NCI-H1436 treated with DMSO at 0.1 percent for 48 hours (cell line): Measurements from ENCODE around the gene GALNT10.

ENCODE experiments used
- DNase-seq: peaks from one replicate; lab custom pipeline; 2025; lab: John Stamatoyannopoulos, UW

GALNT10 gene

DNA sequence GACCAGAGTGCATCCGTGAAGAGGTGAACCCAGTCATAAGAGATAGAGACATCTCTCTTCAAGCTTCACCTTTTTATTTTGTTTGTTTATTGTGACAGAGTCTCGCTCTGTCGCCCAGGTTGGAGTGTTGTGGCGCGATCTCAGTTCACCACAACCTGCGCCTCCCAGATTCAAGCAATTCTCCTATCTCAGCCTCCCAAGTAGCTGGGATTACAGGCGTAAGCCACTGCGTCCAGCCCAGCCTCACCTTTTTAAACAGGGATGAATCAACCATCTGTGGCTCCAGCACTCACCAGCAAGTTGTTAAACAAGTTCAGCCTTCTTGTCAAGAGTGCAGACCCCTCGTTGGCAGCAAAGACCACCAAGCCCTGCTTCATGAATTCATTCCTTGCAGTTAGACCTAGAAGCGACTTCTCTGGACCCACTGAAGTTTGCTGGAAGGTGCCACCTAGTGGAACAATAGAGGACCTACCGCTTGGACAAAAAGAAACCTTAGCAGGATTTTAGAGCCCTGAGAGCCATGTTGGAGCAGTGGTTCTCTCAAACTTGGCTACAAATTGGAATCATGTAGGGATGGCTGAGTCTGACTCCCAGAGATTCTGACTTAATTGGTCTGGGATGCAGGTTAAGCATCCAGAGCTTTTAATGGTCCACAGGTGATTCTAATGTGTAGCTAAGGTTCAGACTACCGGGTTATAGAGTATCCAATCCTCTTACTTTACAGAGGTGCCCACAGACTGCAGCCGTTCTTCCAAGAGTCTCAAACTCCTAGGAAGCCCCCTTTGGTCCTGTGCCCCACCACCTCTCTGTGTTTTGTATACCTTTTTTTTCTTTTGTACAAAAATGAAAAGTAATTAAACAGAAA lies 10.5 kb upstream of the GALNT10 start:
- no peak for DNase-seq

DNA sequence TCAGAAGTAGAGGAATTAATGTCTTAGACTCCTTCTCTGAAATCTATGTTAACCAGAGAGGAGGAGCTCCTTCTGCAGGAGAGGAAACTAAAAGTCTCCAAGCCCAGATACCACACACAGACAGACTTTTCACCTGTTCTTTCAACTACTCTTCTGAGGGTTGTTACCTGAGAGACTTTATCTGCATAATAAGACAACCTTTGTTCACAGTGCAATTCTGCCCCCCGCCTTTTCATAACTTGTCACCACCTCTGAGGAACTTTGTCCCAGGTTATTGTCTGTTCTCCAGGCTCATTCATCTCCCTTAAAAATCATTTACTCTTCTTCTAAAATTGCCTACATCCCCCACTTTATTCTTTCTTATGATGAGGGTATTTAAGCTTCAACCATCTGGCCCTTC lies 9.4 kb upstream of the GALNT10 start:
- DNase-seq, result no peak

DNA sequence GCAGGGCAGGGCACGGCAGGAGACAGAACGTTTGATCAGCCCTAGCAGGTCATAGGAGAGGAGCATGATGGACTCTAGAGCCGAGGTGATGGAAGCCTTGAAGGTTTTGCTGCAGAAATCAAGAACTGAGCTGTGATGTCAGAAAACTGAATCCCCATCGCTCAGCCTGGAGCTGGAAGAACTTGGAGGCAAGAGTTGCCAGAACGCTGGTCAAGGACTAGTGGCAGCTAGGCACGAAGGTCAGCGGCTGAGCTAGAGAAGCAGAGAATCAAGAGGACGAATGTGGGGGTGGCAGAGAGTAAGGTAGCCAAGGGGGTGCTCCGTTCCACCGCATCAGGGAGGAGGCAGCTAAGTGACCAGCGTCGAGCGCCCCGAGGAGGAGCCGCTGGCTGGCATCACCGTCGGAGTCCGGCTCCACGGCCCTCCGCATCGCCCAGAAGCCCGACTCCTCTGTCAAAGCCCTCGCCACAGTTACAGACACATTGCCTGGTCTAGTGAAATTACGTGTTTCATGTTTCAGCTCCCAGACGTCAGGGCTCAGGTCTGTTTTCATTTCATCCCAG lies 1.2 kb upstream of the GALNT10 start:
- no peak for DNase-seq

DNA sequence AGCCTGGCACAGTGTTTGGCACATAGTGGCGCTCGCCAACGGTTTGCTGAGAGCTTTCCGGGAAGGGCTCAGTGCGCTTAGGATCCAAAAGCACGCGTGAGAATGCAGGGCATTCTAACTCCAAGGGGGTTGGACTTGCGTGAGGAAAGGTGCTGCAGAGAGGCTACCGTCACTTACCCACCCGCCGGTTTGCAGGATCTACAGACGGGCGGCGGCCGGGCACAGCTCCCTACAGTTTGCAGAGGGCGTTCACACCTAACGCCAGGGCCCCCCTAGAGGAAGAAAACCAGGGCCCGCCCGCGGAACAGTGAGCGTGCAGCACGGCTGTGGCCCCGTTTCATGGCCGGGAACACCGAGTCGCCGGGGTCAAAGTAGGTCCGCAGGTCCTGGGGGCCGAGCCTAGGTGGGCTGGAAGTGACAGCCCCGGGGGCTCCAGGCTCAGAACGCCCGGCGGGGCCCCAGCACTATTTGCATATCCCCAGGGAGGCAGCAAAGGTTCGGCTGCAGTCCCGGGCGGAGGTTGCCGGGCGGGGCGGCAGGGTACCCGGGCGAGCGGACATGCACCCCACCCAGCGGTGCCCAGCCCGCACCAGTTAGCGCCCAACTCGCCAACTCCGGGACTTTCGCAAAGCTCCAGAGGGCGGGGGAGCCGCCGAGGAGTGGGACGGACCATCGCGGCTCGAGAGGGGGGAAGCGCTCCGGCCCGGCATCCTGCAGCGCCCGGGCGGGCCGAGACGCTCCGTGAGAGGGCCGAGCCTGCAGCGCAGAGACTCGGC lies 526 bp upstream of the GALNT10 start:
- no peak for DNase-seq

DNA sequence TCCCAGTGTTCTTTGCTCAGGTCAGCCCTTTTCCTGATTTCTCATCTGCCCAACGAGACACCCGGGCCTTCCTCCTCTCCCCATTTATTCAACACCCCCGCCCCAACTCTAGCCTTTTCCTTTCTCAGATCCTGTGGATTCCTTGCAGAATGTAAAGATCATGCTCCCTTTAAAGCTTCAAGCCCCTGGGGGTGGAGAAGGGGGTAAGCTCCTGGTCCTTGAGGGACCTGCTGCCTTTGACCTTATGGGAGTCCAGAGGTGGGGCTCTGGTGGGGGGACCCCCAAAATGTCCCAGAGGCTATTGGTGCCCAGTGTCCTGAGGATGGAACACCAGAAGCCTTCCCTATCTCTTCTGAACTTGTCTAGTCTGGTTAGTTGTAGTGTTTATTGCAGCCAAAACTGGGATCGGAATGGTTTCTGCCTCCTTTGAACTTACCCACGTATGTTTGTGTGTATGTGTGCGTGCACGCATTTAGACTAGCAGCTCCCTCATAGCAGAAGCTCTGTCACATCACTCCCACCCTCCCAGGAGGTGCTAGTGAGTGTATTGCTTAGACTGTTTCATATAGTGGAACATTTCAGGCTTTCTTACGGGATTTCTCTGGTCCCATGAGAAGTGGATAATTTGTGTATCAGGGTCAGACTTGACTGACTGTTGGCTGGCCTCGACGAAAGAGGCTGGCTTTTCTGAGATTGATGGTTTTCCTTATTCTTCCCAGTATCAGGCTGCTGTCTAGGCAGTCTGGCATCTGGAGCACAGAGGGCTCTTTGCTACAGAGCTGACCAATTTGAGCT lies 1.1 kb downstream of the GALNT10 start:
- no peak for DNase-seq

DNA sequence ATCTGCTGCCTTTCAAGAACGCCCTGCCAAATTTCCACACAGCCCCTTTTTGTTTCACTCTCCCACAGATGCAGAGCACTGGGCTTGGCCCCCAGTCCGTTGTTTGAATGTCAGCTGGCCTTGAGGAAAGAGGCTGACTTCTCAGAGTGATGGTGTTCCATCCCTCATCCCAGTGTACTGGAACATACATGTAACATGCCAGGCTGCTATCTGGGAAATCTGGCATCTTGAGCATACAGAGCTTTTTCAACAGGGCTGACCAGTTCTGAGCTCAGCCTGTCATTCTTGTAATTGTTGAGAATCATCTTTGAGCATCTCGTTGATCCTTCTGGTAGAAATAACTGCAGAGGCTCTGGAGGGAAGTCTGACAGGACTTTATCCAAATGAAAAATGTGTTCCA lies 2.8 kb downstream of the GALNT10 start:
- DNase-seq, result no peak

DNA sequence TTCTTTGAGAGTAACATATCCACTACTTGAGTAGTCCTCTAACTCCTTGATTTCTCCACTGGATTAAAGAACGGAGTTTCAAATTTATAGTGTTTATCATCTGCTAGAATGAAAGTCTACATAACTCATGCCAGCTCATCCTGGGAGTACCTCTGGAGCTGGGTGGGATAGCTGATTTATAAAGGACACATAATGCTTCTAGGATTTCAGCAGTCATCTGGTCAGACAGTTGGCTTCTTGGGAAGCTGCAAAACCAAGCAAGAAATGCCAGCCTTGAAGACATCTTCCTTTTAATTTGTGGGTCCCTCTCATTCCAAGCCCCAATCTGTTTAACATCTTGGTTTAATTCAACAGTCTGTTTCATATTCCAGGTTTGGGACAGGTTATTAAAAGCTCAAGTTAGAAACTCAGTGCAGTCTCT lies 3.2 kb downstream of the GALNT10 start:
- DNase-seq, result no peak

DNA sequence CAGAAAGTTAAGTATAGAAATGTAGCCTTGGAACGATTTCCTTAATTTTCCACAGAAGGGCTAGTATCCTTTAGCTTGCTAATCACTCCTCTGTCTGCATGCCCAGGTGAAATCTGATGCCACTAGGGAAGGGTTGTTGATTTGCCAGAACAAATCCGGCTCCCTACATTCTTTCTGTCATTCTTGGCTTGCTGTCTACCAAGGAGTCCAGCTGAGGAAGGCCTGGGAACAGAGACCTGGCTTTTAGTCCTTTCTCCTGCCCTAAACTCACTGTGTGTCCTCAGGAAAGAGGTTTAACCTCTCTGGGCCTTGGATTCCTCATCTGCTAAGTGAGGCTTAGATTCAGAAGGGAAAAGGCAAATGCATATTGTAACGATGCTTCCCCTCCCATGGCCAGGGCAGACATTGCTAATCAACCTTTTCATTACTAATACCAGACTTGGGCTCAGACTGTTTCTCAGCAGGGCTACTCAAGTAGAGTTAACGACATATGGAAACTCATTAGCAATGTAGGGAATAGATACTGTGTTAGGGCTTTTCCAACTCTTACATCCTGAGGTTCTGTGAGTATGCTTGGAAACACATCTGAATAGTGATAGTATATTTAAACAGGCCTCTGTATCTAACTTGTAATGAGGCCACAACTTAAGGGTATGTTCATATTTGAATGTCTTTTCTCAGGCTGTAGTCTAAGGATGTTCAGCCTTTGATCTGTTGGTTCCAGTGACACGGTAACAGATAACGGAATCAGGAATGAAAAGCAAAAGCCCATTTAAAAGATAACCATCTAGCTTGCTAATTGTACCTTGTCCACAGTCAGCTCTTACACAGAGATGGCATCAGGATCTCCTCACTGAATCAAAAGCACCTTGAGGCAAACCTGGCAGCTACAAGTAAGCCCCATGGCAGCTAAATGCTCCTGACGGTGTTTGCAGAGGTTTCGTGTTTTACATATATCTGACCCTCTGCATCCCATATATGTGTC lies 4.1 kb downstream of the GALNT10 start:
- no peak for DNase-seq

DNA sequence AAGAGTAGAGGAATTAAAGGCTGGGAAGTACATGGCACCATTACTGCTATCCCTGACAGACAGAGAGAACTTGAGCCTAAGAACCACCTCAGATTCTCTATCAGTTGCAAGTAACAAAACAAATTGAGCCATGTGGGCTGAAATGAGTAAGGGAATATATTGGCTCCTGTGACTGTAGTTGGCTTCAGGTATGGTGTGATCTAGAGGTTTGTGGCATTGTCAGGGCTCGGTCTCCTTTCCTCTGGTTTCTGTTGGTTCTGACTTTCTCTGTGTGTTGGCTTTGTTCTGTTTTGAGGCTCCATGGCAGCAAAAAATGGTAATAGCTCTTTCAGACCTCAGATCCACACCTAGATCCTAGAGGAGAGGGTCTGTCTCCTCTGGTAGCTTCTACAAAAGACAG lies 5.7 kb downstream of the GALNT10 start:
- no peak for DNase-seq

DNA sequence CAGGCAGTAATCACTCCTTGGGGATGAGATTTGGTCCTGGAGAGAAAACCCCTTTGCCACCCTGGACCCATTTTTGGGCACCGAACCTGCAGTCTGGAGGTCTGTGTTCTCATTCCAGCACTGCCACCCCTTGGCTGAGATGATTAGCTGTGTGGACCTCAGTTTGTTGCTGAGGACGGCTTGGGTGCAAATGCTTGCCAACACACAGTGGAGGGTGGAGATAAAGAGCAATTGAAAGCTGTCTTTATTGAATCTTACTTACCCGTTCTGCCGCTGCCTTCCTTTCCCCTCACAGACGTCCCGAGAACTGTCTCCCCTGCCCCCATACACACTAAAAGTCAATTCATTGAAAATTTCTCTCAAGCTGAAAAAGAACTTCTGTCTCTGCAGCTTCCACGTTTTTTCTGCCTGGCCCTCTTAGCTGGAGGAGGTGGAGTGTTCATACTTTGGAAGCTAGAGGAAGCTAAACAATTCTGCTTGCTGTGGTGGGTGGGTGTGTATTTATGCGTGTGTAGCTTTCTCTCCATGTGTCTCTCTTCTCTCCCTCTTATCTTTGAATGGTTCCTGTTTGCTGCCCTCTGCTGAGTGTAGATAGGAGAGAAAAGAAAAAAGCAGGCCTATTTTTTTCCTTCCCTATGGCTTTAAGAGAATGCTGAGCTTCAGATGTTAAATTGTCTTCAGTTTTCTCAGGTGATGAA lies 6.6 kb downstream of the GALNT10 start:
- no peak for DNase-seq

DNA sequence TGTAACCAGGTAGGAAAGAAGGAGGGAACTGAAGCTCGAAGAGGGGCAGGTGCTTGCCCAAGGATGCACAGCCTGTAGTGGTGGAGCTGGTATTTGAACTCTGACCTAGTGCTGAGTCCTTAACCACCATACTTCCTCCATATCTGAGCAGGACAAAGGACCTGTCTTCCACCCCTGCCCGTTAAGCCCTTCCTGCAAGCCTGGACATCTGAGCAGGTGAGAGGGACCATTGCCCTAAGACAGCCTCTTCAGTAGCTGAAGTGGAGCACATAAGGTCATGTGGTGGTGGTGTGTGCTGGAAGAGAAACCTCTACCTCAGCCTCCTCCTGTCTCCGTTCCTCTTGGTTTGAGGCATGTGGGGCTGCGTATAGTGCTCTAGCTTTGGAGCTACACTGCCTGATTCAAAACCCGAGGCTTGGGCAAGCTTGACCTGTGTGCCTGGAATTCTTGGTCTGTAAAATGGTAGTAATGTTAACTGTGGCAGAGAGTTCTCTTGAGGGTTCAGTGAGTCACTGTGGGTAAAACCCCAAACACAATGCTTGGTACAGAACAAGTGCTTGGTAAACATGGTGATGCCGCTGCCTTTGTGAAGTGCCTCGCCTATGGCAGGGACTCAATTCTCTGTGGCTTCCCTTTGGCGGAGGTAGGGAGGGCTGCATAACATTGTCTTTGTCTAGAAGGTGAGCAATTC lies 7.4 kb downstream of the GALNT10 start:
- peak; percentile 94 for DNase-seq

DNA sequence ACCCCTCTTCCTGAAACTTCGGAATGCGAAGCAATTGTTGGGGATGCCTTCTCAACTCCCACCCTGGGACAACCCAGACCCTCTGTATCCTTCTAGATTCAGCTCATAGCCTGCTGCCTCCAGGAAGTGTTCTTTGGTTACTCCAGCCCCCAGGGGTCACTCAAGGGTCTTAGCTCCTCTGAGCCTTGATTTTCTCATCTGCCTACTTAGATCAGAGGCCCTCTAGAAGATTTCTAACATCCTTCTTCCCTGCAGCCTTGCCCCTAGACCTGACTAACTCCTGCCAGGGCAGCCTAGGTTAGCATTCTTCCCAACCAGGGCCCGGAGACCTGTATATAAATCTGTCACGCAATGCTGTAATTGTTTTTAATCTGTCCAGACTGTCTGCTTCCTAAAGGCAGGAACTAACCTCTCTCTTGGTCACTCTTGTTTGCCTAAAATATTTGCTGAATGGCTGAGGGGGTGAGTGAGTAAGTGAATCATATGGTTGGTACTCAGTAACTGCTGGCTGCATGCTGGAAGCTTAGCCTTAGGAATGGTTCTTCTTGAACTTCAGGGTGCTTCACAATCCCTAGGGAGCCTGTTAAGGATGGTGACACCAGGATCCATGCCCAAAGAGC lies 8.2 kb downstream of the GALNT10 start:
- DNase-seq, result no peak

DNA sequence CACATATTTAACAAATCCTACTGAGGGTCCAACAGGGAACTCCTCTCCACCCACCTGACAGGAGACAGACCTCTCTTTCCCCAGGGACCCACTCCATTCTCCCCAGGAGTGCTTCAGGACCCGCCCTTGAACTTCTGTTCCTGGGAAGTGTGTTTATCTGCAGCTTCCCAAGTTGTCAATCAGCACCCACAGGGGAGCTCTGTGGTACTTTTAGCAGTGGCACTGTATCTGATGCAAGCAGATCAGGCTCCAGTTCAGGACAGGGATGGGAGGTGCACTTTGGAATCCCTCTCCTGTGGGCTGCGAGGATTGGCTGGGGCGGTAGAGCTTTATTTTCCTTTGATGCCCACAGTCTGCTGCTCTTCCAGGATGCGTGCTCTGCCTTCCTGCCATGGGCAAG lies 8.7 kb downstream of the GALNT10 start:
- no peak for DNase-seq

DNA sequence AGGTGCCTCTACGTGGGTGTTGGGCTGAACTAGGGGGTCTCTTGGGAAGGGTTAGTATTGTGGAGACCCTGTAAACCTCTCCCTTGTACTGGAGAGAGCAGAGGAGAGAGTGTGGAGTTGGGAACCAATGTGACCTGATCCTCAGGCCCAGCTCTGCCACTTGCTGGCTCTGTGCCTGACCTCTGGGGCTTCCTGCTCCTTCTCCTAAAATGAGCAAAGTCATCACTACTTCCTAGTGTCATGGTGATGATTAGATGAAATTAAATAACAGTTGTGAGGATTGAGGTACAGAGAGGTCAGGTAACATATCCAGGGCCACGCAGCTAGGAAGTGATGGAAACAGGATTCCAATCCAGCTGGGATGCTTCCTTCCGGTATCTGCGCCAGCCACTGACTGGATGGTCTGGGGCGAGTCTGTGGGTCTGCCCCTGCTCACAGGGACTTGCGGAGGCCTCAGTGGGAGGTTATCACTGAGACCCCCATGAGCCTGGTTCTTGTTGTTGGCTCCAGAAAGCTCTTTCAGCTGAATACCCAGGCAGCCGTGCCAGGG lies 9.2 kb downstream of the GALNT10 start:
- no peak for DNase-seq

DNA sequence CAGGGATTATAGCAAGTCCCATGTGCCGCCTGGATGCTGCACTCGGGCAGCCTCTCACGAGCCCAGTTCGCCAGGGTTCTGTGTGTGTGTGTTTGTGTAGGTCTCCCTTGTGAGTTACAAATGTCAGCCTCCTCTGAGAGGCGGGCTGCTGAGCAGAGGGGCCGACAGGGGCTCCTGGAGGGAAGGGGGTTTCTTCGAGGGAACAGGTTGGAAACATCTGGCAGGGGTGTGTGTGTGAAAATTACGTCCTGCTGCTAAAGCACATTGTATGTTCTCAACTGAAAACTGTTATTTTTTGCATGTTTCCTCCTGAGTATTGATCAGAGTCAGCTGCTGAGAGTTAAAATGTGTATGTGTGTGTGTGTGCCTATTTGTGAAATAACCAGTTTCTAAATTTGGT lies 9.7 kb downstream of the GALNT10 start:
- no peak for DNase-seq

DNA sequence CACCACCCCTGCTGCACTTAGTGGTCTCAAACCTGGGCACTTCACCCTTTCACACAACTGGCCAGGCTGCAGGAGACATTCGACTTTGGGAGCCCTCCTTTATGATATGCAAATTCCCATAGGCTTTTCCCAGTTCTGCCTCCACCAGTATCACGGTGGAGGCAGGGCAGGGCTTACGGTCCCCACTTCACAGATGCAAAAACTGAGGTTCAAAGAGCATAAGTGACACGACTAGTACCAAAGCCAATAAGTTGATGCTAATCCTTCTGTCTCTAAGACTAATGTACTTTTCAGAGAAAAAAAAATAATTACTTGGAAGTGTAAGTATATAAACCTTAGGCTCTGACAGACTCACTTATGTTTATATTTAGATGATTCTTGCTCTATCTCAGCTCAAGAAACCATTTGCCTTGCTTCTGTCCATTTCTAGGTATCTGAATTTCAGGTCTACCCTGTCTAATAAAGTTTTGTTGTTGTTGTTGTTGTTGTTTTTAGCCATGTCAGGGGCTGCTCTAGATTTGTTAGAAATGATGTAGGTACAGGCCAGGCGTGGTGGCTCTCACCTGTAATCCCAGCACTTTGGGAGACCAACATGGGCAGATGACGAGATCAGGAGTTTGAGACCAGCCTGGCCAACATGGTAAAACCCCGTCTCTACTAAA lies 10.7 kb downstream of the GALNT10 start:
- DNase-seq, result no peak

DNA sequence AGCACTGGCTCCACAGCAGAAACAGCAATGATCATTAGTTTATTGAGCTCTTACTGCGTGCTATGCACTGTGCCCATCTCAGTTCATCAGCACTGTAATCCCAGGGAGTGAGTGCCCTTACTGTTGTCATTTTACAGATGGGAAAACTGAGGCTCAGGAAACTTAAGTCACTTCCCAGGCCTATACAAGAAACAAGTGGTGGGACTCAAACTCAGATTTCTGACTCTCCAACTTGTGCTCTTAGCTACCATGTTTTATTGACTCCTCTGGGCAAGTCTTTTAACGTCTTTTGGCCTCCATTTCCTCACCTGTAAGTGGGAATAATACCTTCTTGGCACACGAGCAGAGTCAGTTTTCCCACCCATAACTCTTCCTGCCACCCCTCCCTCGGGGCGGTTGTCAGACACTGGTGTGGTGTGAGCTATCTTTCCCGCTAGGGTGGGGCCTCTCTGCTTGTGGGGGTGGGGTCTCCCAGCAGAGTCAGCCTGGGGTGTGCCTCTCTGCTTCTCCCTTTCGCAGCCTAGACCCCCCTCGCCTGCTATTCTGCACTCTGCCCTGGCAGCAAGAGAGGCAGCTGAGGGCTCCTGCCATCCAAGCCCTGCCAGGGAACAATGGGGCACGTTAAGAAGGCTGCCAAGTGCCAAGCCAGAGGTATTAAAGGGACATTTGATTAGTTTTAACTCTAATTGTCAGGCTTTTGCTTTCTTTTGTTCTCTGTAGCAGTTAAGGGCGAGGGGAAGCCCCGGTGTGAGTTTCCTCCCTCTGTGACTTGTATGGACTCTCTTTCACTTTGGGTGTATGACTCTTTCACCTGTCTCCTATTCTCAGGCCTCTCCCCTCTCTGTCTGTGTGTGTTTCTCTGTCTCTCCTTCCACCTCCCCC lies 12.1 kb downstream of the GALNT10 start:
- DNase-seq, result no peak
